ENCODE data around the gene HS3ST6.
"Not testable (repeated sequence)": the region's sequence is repeated elsewhere in the genome, so short reads cannot be mapped to it uniquely, and the experiment has no call there.

The HS3ST6 gene

DNA sequence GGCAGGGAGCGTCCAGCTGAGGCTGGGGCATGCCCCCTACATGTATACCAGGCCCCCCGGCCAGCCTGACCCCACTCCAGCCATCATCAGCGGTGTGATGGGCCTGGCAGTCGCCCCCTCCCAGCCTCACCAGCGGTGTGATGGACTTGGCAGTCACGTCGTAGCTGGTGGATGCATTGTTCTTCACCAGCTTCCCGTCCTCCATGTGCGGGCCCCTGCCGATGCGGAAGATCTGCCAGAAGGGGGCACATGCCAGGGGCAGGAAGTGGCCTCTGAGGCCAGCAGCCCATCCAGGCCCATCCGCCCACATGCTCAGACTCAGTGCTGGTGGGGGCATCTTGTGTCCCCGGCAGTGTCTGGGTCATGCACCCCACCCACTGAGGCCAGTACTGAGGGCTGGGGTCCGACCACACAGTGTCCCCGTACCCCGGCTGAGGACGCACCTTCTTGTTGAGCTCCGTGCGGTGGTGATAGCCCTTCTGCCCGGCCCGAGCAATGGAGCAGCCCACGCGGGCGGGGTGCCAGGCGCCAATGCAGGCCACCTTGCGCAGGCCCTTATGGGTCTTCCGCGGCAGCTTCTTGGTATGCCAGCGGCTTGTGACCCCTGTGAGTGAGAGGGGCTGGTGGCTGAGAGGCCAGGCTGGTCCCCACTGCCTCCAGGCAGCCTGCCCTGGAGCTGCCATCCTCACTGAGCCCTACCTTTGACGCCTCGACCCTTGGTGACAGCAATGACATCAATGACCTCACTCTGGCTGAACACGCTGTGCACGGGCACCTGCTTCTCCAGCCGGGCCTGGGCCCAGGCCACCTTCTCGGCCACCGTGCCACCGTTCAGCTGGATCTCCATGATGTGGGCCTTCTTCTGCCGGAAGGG, 28.5 kb upstream of the HS3ST6 start:
- no peak for DNase-seq

DNA sequence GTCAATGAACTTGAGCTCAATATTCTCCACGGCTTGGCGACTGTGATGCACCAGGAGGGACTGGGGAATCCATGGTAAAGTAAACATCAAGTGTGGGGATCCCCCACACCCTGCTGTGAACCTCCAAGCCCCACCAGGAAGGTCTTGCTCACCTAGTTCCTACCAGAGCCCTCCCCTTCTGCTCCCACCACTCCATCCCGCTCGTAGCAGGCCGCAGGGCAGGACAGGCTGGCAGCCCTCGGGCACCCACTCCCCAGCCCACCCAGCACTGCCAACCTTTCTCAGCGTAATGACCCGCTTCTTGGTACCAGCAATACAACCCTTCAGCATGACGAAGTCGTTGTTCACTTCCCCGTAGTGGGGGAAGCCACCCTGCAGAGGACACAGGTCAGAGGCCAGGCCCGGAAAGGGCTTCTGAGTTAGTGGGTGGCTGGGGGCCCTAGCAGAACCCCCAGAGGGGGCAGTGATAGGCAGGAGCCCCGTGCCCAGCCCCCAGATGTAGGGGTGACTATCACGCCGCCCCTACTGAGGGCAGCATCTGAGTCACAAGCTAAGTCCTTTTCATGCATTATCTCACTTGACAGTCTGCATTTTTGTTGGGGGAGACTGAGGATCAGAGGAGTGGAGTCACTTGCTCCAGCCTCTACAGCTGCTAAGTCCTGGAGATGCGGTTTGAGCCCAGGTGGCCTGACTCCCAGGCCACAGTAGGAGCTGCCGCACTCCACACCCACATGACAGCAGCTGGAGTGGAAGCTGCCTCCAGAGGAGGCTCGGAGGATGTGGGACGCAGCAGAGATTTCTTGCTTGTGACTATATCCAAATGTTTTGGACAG, 27.6 kb upstream of the HS3ST6 start:
- DNase-seq, result no peak

DNA sequence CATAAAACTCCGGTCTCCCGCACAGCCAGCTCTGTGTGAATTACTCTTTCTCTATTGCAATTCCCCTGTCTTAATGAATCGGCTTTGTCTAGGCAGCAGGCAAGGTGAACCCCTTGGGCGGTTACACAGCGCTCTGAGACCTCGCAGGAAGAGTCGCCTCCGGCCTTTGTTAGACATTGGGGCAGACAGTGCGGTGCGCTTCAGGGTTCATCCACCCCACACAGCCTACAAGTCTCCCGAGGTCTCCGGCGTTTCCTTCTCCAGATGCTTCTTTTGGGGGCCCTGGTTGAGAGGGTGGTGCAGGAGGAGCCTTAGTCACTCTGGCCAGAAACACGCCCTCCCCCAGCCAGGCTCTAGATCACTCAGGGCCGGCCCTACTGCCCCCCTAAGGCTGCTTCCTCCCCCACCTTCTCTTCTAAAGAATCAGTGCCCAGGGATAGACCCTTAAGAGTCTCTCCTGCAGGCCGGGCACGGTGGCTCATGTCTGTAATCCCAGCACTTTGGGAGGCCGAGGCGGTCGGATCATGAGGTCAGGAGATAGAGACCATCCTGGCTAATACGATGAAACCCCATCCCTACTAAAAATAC, 26.5 kb upstream of the HS3ST6 start:
- DNase-seq, result no peak

DNA sequence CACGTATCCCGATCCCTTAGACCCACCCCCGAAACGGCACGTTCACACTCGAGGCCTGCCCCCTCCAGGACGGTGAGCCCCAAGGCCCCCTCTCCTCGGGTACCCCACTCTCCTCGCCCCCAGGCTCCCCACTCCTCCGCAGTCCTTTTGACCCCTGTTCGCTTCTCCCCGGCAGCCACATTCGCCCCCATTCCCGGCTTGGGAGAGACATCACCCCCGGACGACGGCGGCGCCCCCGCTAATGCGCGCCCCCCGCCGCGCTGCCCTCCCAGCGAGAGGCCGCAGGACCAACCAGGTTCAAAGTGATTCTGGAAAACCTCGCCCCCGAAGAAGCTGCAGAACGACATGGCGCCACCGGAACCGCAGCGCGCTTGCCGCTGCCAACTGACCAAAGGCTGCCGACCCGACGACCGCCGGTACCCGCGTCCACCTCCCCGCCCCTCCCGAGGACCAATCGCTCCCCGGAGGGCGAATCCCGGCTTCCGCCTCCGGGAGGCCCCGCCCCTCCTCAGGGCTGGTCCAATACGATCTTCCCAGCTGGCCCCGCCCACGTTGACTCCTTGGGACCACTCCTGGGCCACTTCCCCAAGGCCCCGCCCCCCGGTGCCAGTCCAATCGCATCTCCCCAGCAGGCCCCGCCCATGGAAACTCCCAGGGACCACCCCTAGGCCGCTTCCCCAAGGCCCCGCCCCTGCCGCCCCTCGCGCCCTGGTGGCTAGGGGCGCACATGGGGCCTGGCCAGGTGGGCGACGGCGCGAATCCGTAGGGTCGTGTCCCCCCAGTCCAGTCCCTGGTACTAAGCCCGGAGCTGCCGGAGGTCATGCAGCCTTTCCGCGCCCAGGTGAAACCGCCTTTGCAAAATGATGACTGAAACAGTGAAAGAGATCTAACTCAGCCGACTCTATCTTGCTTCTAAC, 24.9 kb upstream of the HS3ST6 start, which contains the start of gene MSRB1:
MSRB1 (minus strand) TSS at position 390 of the 917 bp plus-strand sequence; CDS start at position 347, 43 bp downstream.
- peak; percentile 82 for DNase-seq

DNA sequence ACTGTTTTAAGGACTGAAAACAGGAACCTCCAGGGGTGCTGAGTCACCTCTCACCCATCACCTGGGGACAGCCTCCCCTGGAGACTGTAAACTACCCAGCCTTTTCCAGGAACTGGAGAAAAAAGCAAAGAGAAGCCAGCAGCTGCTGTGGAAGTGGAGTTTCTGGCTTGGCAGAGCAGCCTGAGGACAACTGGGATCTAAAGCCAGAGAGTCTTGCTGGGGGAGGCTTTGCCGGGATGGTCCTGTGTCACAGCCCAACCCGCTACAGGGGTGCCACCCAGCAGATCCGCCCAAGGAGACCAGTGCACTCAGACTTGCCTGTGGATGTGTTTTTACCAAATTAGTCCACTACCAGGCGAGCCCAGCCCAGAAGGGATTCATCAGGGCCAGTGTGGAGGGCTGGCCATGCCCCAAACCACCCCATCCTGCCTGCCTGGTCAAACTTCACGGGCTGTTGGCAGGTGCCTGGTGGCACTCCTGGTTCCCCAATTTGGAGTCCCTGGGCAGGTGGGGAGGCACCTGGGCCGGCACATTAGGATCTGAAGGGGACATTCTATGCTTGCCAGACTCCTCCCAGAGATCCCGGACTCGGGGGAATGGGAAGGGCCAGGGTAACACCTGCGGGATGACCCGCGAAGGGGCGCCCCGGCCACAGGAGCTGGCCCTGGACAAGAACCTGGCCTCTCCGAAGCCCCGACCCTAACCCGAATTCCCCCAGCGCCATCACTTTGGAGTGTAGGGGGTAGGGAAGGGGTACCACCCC, 24.0 kb upstream of the HS3ST6 start:
- no peak for DNase-seq

DNA sequence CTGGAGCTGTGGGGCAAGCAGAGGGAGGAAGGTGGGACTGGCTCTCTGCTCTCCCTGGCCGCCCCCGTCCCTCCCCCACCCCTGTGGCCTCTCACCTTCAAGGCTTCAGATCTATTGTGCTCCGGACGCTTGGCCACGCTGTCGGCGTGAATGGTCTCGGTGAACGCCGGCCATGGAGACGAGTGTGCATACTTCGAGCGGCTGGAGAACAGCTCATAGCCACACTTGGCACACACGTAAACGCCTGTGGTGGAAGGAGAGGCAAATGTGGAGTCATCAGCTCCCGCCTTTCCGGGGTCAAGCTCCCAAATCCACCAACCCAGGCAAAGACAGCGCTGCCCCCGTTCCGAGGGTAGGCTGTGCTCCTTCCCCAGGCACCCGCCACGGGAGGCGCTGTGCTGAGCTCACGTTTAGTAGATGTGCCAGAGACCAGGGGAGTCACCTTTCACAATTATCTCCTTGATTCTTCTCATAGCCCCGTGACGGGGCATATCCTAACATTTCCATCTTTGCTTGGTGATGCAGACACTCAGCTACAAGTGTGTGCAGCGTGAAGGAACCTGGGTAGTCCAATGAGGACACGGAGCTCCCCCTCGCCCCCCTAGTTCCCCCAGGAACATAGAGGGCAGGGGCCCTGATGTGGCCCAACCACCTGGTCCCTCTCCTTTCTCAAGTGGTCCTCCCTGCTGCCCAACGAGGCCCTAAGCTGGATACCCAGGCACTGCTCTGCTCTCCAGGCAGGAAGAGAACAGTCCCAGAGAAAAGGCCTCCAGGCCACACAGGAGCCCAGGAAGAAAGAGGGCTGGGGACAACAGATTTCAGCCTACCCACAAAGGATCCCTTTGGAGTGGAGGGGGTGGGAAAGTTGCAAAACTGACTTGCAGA, 23.2 kb upstream of the HS3ST6 start:
- DNase-seq, result no peak

DNA sequence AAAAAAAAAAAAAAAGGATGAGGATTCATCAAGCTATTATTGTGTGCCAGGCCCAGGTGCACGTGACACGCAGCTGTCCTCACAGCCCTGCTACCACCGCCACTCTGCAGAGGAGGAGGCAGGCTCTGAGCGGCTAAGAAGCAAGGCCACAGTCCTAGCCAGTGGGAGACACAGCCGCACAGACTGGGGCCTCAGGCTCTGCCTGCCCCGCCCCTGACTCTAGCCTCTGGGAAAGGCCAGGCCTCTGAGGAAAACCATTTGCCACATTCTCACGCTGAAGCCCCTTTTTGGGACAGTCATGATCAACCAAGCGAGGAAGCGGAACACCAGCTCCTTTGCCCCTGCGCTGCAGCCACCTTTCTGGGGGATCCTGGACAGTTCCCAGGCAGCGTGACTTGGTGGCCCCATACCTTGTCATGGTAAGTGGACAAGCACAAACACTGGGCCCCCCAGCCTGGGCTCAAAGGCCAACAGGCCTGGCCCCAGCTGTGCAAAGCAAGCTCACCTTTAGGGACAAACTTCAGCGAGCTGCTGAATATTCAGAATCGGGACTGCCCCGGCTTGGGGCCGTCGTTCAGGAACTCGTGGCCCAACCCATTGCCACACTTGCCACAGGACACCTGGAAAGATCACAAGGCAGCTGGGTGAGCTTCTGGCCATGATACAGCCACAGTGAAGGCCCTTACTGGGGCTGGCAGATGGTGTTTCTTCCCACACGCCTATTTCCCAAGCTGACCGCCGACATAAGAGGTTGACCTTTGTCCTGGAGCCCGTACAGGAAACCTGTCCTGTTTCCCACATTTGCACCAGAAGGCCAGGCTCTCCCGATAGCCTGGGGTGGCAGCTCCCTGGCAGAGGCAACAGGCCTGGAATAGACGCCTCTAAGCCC, 22.3 kb upstream of the HS3ST6 start:
- no peak for DNase-seq

DNA sequence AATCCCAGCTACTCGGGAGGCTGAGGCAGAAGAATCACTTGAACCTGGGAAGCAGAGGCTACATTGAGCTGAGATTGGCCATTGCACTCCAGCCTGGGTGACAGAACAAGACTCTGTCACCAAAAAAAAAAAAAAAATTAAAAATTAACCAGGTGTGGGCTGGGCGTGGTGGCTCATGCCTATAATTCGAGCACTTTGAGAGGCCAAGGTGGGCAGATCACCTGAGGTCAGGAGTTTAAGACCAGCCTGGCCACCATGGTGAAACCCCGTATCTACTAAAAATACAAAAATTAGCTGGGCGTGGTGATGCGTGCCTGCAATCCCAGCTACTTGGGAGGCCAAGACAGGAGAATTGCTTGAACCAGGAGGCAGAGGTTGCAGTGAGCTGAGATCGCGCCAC, 21.6 kb upstream of the HS3ST6 start:
- not testable (repeated sequence) for DNase-seq

DNA sequence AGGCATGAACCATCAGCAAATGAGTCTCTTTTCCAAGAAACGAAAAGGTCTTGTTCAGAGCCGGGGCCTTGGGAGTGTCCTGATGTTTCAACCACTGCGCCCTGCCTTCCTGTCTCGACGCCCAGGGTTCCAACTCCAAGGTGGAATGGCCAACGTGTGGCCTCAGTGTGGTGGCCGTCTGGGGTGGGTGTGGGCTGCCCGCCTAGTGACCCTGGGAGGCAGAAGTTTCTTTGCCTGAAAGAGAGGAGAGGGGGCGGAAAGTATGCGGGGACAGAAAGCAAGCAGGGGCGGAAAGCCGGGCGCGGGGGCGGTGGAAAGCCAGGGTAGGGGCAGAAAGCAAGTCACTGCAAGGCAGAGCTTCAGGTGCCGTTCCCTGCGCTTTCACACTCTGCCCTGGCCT, 20.7 kb upstream of the HS3ST6 start:
- no peak for DNase-seq

DNA sequence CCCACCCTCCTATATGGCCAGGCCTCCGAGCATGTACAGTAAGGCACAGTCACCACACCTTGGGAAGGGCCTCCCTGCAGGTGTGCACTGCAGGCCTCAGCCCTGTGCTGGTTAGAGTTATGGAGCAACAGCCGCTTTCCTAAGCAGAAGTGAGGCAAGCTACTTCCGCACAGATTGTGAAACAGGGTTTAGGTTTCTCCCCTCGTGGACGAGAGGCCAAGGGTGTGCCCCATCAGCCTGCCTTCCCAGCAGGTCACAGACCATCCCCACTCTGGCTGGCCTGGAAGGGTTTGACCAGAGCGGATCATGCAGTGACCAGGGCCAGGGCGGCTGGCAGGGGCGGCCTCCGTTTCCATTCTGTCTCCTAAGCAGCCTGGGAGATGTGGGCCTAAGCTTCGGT, 20.1 kb upstream of the HS3ST6 start:
- no peak for DNase-seq

DNA sequence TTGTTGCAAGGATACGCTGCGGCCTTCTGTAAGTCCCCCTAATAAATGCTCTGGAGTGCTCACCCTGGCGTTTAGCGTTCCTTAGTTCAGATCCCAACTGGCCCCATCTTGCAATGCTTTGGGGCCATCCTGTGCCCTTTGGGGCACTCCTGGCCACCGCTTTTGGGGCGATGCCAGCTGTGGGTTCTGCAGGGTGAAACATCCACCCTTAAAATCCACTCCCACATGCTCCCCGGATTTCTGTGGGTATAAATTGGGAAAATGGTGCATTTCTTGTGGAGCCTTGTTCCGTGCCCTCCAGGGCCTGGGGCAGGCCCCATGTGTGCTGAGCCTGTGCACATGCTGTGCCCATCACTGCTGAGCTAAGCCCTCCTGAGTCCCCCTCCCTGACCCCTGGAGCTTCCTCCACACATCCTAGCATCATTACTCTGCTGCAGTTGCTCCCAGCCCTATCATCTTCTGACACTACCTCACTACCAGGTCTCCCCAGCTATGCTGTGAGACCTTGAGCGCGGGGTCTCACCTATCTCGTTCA, 18.8 kb upstream of the HS3ST6 start:
- no peak for DNase-seq

DNA sequence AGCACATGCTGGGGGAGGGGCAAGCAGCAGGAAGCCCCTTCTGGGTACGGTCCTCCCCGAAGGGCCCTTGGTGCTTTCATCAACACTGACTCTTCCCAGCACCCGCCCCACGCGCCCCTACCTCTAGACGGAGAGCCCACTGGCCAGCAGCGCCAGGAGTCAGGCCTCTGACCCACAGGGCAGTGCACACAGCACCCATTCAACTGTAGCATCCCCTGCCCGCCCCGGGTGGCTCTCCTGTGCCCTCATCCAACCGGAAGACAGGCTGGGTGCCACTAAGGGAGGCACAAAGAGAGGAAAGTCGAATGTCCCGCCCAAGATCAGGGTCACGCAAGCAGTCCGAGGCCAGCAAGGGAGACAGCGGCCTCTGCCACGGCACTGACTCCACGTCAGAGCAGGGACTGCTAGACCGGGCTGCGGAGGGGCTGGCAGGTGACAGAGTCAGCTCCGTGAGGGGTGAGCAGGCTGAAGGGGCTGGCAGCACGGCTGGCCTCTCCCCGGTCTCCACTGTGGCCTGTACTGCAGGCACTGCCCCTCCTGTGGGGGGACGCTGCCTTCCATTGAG, 15.0 kb upstream of the HS3ST6 start:
- no peak for DNase-seq

DNA sequence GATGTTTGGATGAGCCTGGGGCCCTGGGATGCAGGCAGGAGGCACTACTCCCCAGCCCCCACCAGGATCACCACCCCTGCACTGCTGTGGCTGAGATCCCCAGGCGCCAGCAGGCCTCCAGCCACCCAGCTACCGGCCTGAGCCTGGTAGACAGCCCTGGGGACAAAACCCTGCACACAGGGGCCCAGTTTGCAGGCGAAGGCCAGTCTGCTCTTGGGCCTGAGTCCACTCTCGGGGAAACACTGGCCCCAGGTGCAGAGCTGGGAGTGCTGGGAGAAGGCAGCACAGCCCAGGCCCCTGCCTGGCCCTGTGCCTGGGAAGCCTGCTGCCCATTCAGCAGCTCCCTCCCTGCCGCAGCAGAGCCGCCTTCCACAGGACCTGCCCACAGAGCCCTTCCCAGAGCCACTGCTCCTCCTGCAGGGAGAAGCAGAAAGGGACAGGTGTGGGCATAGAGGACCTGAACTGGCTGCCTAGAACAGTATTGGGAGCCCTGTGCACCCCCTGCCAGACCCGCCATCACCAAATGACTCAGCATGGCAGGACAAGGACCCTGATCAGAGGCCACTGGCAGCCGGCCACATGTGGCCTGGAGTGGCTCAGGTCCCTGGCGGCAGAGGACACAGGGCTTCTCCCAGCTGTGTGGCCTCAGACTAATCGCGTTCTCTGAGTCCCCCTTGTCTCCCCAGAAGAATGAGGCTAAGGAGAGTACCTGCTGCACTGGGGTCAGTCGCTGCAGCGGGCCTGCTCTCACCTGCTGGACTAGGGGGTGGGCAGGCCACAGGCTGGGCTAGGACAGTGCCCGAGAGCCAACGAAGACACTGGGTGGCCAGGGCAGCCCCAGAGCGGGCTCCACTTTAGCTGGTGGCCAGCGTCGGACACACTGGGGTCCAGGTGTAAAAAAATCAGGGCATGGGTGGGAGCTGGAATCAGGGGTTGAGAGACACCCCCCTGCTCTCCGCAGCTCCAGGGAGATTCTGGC, 14.1 kb upstream of the HS3ST6 start:
- DNase-seq, result no peak

DNA sequence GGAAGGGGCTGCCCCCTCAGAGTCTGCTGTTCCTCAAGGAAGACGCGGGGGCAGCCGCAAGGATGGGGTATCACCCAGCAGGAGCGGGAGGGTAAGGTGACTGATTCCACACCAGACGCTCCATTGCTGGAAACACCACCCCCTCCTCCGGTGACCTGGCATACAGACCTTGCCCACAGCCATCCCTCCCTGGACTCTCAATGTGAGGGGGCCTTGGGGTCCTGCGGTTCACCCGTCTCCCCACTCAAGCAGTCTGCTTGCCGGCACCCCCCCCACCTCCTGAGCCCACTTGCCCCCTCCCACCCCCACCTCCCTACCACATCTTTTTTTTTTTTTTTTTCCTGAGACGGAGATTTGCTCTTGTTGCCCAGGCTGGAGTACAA, 12.1 kb upstream of the HS3ST6 start:
- DNase-seq, result no peak

DNA sequence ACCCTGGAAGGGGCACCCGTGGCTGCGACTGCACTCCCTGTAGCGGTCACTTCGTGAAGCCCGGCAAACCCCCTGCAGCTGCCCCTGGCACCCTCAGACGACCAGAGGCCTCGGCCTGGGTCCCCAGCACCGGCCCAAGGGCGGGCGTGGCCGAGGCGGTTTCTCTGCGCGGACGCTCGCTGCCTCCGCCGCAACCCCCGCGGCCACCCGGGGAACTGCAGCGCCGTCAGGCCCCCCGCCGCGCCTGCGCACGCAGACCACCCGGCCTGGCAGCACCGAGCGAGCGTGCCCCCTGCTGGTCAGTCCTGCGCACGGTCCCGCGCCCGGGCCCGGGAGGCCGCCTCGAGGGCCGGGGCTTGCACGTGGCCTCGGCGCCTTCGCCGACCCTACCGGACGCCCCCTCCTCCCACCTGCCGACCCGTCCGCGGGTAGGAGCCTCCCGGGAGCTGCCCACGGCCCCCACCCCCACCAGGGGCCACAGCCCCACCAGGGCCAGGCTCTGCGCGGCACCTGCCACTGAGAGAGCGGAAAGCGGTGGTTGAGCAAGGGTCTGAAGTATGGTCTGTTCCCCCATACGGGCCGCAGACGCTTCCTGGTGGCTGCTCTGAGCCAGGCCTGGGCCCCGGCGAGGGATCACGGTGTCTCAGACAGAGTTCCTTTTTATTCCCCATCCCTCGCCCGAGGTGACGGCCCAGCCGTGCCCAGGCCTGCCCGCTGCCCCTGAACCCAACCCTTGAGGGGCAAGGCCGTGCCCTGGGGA, 11.5 kb upstream of the HS3ST6 start:
- DNase-seq, result no peak

DNA sequence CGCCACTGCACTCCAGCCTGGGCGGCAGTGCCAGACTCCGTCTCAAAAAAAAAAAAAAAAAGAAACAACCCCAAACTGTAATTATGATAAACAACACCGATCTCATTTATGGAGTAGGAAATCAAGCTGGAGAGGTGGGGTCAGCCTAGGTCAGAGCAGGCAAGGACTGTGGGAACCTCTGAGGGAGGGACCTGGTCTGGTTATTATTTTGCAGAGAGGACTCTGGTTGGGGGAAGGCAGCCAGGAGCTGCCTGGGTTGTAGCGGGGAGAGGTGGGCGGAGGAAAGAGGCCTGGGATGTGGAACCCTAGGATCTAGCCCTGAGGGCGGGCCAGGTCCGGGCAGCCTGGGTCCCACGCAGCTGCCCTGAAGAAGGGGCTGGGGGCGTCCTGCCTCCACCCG, 10.9 kb upstream of the HS3ST6 start:
- DNase-seq, result no peak

DNA sequence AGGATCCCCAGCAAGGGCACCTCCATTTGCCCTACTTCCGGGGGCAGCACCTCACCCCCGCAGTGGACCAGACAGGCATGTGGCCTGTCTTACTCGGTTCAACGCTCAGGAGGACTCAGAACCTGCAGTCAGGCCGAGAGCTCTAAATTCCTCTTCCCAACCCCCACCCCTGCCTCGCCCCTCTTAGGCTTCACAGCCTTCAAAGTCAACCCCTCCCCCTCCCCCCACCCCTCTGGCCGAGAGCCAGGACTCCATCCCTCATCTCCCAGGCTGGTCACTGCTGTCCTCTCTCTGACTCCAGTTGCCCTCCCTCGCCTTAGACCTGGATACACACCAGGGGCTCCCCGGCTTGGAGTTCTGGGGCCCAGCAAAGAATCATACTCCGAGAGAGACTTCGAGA, 8.1 kb upstream of the HS3ST6 start:
- no peak for DNase-seq

Measured in NCI-H2081 treated with DMSO at 0.1 percent for 48 hours (cell line).